MM.1S (cell line): ENCODE data around the gene TTC39C.

ENCODE experiments used
- DNase-seq: peaks from one replicate; pipeline ENCODE4 v3.0.0-alpha.2; 2015
- H2AFZ ChIP-seq: fragments of 300-600 bp; sonication (generic); 2 replicates; pipeline ENCODE4 v1.6.0; 2016; ENCODE audit warnings: antibody characterized with exemption, low read length
- H3F3A ChIP-seq: fragments of 300-600 bp; sonication (generic); 2 replicates; pipeline ENCODE4 v1.6.1; 2016; ENCODE audit warnings: mild to moderate bottlenecking, antibody characterized with exemption, low read length, moderate library complexity, mixed read lengths; ENCODE audit not compliant: insufficient read depth
- H3K27ac ChIP-seq: fragments of 300-600 bp; sonication (generic); 2 replicates; pipeline ENCODE4 v1.5.1; 2016; ENCODE audit warnings: mild to moderate bottlenecking, low read length
- H3K27me3 ChIP-seq: fragments of 300-600 bp; sonication (generic); replicated peaks from 2 replicates; pipeline ENCODE4 v1.6.0; 2016; ENCODE audit warnings: low read length; ENCODE audit not compliant: insufficient read depth
- H3K36me3 ChIP-seq: fragments of 300-600 bp; sonication (generic); replicated peaks from 2 replicates; pipeline ENCODE4 v1.6.1; 2016; ENCODE audit warnings: mild to moderate bottlenecking, low read length, mixed read lengths; ENCODE audit not compliant: insufficient read depth
- H3K4me1 ChIP-seq: fragments of 300-600 bp; sonication (generic); 2 replicates; pipeline ENCODE4 v1.6.1; 2016; ENCODE audit warnings: low read length, mixed read lengths
- H3K4me2 ChIP-seq: fragments of 300-600 bp; sonication (generic); 2 replicates; pipeline ENCODE4 v1.6.0; 2016; ENCODE audit warnings: low read depth, low read length
- H3K4me3 ChIP-seq: fragments of 300-600 bp; sonication (generic); 2 replicates; pipeline ENCODE4 v1.5.1; 2016; ENCODE audit warnings: low read length, mixed read lengths
- H3K79me2 ChIP-seq: fragments of 300-600 bp; sonication (generic); 2 replicates; pipeline ENCODE4 v1.6.1; 2016; ENCODE audit warnings: mixed run types, low read length, mixed read lengths
- H3K9ac ChIP-seq: fragments of 300-600 bp; sonication (generic); 2 replicates; pipeline ENCODE4 v1.6.1; 2016; ENCODE audit warnings: low read length, mixed read lengths
- H3K9me2 ChIP-seq: fragments of 300-600 bp; sonication (generic); replicated peaks from 2 replicates; pipeline ENCODE4 v1.6.1; 2016; ENCODE audit warnings: mild to moderate bottlenecking, low read length, mixed read lengths; ENCODE audit not compliant: insufficient read depth
- H3K9me3 ChIP-seq: fragments of 300-600 bp; sonication (generic); replicated peaks from 2 replicates; pipeline ENCODE4 v1.6.1; 2016; ENCODE audit warnings: mild to moderate bottlenecking, low read length, mixed read lengths; ENCODE audit not compliant: insufficient read depth
- H4K20me1 ChIP-seq: fragments of 300-600 bp; sonication (generic); 2 replicates; pipeline ENCODE4 v1.6.1; 2016; ENCODE audit warnings: mild to moderate bottlenecking, low read length, moderate library complexity, mixed read lengths; ENCODE audit not compliant: insufficient read depth
- EZH2 ChIP-seq: fragments of 300-600 bp; sonication (generic); optimal IDR thresholded peaks from 2 replicates; pipeline ENCODE3; 2017; ENCODE audit warnings: low read depth, mild to moderate bottlenecking, antibody characterized with exemption, low read length, mixed read lengths
- EZH2phosphoT487 ChIP-seq: fragments of 300-600 bp; sonication (generic); IDR thresholded peaks from 2 replicates; pipeline ENCODE4 v1.6.1; 2018; ENCODE audit warnings: antibody characterized with exemption, low read length
- TF ChIP-seq, protein P1 (sequence below): fragments of 300-600 bp; sonication (generic); IDR thresholded peaks from 2 replicates; pipeline ENCODE4 v1.5.1; 2016; ENCODE audit warnings: antibody characterized with exemption, low read length, mixed read lengths

TTC39C gene

DNA sequence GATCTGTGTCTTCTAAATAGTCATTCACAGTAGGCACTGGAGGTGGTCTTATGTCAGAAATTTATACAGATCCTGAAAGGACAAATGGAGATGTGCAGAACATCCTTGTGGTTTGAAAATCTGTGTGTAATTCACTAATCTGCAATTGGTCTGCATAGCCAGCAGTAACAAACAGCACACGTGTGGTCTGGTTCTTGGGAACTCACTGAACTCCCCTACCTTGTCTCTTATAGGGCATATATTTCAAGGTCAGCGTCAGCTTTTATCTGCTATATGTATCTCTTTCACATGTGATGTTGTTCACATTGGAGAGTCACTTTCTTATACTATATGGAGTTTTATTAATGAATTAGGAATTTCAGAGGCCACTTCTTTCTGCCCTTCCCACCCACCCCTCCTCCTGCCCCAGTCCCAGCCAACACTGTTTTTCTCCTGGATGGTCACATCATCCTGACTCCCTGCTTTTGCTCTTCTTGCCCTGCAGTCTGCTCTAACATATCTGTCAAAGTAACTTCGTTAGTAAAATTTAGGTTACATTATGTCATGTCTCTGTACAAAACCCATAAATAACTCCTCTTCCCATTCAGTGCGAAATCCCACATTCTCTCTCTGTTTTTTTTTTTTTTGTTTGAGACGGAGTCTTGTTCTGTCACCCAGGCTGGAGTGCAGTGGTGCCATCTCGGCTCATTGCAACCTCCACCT lies 88.9 kb downstream of the TTC39C start:
- DNase-seq = no peak
- Histone ChIP-seq H3K79me2 (no peaks in the 10 kb centered on the region), H3K27me3 (no peaks in the 10 kb centered on the region), H3K9me3 (no peaks in the 10 kb centered on the region), H3K4me1 (no peaks in the 10 kb centered on the region), H4K20me1 (no peaks in the 10 kb centered on the region), H3F3A (no peaks in the 10 kb centered on the region), H3K9me2 (no peaks in the 10 kb centered on the region), H3K9ac (no peak overlapping the region), H2AFZ (no peak overlapping the region), H3K4me3 (no peak overlapping the region), H3K36me3 (no peaks in the 10 kb centered on the region), H3K4me2 (no peak overlapping the region), H3K27ac (no peak overlapping the region)
- TF ChIP-seq, protein P1, sequence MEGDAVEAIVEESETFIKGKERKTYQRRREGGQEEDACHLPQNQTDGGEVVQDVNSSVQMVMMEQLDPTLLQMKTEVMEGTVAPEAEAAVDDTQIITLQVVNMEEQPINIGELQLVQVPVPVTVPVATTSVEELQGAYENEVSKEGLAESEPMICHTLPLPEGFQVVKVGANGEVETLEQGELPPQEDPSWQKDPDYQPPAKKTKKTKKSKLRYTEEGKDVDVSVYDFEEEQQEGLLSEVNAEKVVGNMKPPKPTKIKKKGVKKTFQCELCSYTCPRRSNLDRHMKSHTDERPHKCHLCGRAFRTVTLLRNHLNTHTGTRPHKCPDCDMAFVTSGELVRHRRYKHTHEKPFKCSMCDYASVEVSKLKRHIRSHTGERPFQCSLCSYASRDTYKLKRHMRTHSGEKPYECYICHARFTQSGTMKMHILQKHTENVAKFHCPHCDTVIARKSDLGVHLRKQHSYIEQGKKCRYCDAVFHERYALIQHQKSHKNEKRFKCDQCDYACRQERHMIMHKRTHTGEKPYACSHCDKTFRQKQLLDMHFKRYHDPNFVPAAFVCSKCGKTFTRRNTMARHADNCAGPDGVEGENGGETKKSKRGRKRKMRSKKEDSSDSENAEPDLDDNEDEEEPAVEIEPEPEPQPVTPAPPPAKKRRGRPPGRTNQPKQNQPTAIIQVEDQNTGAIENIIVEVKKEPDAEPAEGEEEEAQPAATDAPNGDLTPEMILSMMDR = no peak
- TF ChIP-seq EZH2 (no peak), EZH2phosphoT487 (no peak)

DNA sequence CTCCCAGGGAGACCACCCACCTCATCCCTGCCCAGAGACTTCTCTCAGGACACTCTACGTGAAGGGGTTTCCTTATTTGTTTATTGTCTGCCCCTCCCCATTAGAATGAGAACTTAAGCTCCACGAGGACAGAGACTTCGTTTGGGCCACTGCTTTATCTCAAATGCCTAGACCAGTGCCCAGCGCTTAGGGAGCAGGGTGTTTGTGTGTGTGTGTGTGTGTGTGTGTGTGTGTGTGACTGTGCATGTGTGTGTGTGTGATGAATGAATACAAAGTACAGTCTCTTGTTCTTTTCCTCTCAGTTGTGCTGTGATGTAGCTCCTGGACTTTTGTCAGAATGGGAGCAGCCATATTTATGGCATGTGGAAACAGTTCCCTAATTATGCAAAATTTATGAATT lies 89.9 kb downstream of the TTC39C start:
- no peak overlapping the region for H3K9ac ChIP-seq
- no peaks in the 10 kb centered on the region for H3K79me2 ChIP-seq
- no peaks in the 10 kb centered on the region for H3K36me3 ChIP-seq

DNA sequence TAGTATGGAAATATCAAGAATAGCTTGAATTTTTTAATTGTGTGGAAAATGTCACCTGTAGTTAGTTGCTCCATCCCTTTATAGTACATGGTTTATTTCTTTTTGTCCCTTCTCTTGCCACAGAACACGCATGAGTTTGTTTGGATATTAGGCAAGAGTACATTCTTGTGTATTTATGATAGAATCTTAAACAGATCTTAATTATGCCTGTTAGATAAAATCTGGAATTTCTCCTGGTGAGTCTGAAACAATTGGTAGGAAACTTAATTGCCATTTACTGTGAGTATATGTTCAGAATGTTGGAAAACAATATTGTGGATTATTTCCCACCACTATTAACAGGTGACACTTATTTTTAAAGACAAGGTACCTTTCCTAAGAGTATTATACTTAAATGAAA lies 94.1 kb downstream of the TTC39C start:
- H4K20me1 ChIP-seq = no peaks in the 10 kb centered on the region

More for the DNA sequence above, 89.9 kb downstream of the TTC39C start:
- no peak for TF ChIP-seq EZH2phosphoT487
- TF ChIP-seq, protein P1 = no peak
- TF ChIP-seq EZH2 = no peak
- H3K4me3 ChIP-seq = no peak overlapping the region
- H3K9me3 ChIP-seq = no peaks in the 10 kb centered on the region
- no peaks in the 10 kb centered on the region for H3K9me2 ChIP-seq
- H3K27ac ChIP-seq = no peak overlapping the region
- DNase-seq = no peak
- H3K27me3 ChIP-seq = no peaks in the 10 kb centered on the region
- H3K4me2 ChIP-seq = no peak overlapping the region
- H3K4me1 ChIP-seq = no peaks in the 10 kb centered on the region
- no peaks in the 10 kb centered on the region for H4K20me1 ChIP-seq
- no peaks in the 10 kb centered on the region for H3F3A ChIP-seq
- H2AFZ ChIP-seq = no peak overlapping the region

More for the DNA sequence above, 94.1 kb downstream of the TTC39C start:
- DNase-seq = no peak
- no peak for TF ChIP-seq EZH2phosphoT487
- TF ChIP-seq, protein P1 = no peak
- TF ChIP-seq EZH2 = no peak
- no peaks in the 10 kb centered on the region for H3K36me3 ChIP-seq
- H3K4me3 ChIP-seq = no peak overlapping the region
- H2AFZ ChIP-seq = no peak overlapping the region
- no peaks in the 10 kb centered on the region for H3F3A ChIP-seq
- H3K27me3 ChIP-seq = no peaks in the 10 kb centered on the region
- H3K79me2 ChIP-seq = no peaks in the 10 kb centered on the region
- no peaks in the 10 kb centered on the region for H3K4me1 ChIP-seq
- no peak overlapping the region for H3K9ac ChIP-seq
- H3K9me3 ChIP-seq = no peaks in the 10 kb centered on the region
- no peaks in the 10 kb centered on the region for H3K9me2 ChIP-seq
- no peak overlapping the region for H3K4me2 ChIP-seq
- no peak overlapping the region for H3K27ac ChIP-seq
